Choroid plexus epithelial cell (primary cell): ENCODE data around the gene HAL.
"Not testable (repeated sequence)": the region's sequence is repeated elsewhere in the genome, so short reads cannot be mapped to it uniquely, and the experiment has no call there.

Source experiments
- DNase-seq: peaks from one replicate; pipeline ENCODE4 v3.0.0-alpha.2; 2010; ENCODE audit warnings: low read depth
- H3K4me3 ChIP-seq: 2 replicates; pipeline ENCODE4 v1.5.1; 2011; ENCODE audit warnings: low read depth, mild to moderate bottlenecking, control low read depth, low read length, moderate library complexity
- TF ChIP-seq, protein P1 (sequence below): conservative IDR thresholded peaks from 2 replicates; pipeline ENCODE4 v1.5.1; 2011; ENCODE audit warnings: low read depth, mild to moderate bottlenecking, control low read depth, inconsistent platforms, low read length, moderate library complexity

The HAL gene

GRCh38 chr12:95977764-95978305 is 18.3 kb downstream of the HAL start:
- TF ChIP-seq, protein P1, sequence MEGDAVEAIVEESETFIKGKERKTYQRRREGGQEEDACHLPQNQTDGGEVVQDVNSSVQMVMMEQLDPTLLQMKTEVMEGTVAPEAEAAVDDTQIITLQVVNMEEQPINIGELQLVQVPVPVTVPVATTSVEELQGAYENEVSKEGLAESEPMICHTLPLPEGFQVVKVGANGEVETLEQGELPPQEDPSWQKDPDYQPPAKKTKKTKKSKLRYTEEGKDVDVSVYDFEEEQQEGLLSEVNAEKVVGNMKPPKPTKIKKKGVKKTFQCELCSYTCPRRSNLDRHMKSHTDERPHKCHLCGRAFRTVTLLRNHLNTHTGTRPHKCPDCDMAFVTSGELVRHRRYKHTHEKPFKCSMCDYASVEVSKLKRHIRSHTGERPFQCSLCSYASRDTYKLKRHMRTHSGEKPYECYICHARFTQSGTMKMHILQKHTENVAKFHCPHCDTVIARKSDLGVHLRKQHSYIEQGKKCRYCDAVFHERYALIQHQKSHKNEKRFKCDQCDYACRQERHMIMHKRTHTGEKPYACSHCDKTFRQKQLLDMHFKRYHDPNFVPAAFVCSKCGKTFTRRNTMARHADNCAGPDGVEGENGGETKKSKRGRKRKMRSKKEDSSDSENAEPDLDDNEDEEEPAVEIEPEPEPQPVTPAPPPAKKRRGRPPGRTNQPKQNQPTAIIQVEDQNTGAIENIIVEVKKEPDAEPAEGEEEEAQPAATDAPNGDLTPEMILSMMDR = no peak
- no peak for DNase-seq
- no peak overlapping the region for H3K4me3 ChIP-seq

DNA sequence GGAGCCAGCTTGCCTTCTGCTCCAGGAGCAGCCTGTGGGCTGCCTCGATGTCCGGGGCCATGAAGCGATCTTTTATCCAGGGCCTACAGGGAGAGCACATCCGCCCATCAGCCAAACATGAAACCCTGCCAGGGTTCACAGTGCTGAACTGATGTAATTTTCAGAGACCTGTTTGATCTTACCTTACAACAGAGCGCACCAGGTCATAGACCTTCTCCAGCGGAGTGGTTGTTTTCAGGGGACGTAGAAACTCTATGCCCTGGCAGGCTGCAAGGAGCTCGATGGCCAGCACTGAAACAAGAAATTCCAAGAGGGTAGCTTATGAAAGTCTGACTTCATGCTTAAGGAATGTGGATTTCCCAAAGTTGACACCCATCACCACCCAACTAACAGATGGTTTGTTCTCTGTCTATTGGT is 19.7 kb downstream of the HAL start:
- H3K4me3 ChIP-seq = no peak overlapping the region
- TF ChIP-seq, protein P1 = no peak
- DNase-seq = peak; percentile 39

DNA sequence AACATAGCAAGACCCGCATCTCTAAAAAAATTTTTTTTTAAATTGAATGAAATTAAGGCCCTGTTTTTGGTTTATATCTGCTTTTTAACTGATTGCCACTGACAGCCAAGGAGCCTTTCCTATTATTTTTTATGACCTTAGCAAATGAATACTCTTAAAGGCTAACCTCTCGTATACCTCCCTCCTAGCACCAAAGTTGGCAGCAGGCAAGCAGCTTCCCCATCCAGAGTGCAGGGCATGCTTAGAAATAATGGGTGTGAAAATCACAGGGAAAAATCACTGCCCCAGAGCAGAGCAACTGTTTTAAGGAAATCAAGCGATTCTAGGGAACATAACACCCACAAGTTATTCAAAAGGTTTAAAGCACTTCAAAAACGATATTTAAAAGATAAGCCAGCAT is 20.7 kb downstream of the HAL start:
- no peak for DNase-seq
- TF ChIP-seq, protein P1 = no peak
- no peak overlapping the region for H3K4me3 ChIP-seq

DNA sequence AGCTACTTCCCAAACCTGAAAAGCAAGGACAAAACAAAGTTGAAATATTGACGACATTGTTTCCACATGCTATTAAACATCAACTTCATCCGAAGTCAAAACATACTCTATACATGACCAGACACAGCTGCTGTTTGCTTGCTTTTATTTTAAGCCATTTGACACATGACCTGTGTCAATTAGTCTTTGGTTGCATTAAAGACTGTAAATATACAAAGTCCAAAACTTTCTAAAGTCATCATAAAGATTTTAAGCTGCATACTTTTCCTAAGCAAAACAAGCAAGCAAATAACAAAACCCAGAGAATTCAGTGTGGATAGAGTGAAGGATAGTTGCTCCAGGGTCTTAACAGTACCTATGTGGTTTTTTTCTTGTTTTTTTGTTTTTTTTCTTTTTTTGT is 21.8 kb downstream of the HAL start:
- H3K4me3 ChIP-seq = no peak overlapping the region
- DNase-seq = no peak
- TF ChIP-seq, protein P1 = no peak

- TF ChIP-seq, protein P1 = no peak
- H3K4me3 ChIP-seq = no peak overlapping the region
- no peak for DNase-seq
Observed at GRCh38 chr12:95972832-95973456, 23.2 kb downstream of the HAL start.

DNA sequence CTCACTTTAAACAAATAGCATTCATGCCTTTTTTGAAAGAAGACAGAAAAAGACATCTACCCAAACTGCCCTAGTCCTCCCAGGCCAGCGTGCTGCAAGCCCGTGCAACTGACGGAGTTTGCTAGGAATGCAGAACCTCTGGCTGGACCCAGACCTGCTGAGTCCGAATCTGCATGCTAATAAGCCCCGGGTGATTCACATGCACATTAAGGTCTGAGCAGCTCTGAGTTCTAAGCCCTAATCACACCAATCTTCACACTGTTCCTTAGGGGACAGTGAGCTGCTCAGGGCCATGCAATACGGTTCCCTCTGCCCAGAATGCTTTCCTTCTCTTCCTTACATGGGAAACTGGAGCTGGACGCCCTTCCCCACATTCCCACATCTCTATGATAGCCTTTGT is 25.2 kb downstream of the HAL start:
- TF ChIP-seq, protein P1 = no peak
- DNase-seq = peak; percentile 8
- no peak overlapping the region for H3K4me3 ChIP-seq

DNA sequence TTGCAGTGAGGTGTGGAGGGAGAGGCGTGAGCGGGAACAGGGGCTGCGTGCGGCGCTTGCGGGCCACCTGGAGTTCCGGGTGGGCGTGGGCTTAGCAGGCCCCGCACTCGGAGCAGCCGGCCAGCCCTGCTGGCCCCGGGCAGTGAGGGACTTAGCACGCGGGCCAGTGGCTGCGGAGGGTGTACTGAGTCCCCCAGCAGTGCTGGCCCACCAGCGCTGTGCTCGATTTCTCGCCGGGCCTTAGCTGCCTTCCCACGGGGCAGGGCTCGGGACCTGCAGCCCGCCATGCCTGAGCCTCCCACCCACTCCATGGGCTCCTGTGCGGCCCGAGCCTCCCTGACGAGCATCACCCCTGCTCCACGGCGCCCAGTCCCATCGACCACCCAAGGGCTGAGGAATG is 27.0 kb downstream of the HAL start:
- not testable (repeated sequence) for DNase-seq, H3K4me3 ChIP-seq

GRCh38 chr12:95967301-95967700 is 28.8 kb downstream of the HAL start:
- TF ChIP-seq, protein P1 = no peak
- DNase-seq = no peak
- no peak overlapping the region for H3K4me3 ChIP-seq
